SK-N-SH (cell line): ENCODE data around the gene VCAM1. TPM values are rescaled to one million over a fixed set of nuclear protein-coding genes. Genes with fewer than 3 reads are reported as not detected.

Experiments used
- CTCF ChIA-PET: fragments of 300-600, 350-600 bp; formaldehyde crosslinking; extraction: SDS; loops from one replicate; lab custom pipeline; 2021; lab: Yijun Ruan, JAX
- POLR2A ChIA-PET: fragments of 350-600 bp; sonication (Branson Sonifier 250); formaldehyde crosslinking; extraction: SDS; loops from one replicate; lab custom pipeline; 2020; ENCODE audit warnings: antibody characterized with exemption, inconsistent platforms; lab: Yijun Ruan, JAX
- DNase-seq: peaks from one replicate; pipeline ENCODE4 v3.0.0; 2012
- H2AFZ ChIP-seq: fragments of 200-600 bp; sonication (generic); 2 replicates; pipeline ENCODE4 v1.8.1; 2016; ENCODE audit warnings: antibody characterized with exemption, mild to moderate bottlenecking, low read depth
- H3F3A ChIP-seq: fragments of 200-600 bp; sonication (generic); replicated peaks from 2 replicates; pipeline ENCODE3; 2016; ENCODE audit warnings: antibody characterized with exemption, mild to moderate bottlenecking; ENCODE audit not compliant: insufficient read depth
- H3K27ac ChIP-seq, 2 experiments: fragments of 200-500 bp in 1 of 2; fragments of 200-600 bp in 1 of 2; sonication (Bioruptor generic) in 1 of 2; sonication (generic), shearing (Covaris generic) in 1 of 2; 2 replicates each; pipeline versions ENCODE4 v1.5.1 to v1.6.1; 2014 to 2016; ENCODE audit warnings: low read depth in 2 of 2, inconsistent platforms in 1 of 2, low read length in 1 of 2, mild to moderate bottlenecking in 1 of 2, mixed read lengths in 1 of 2
- H3K27me3 ChIP-seq: fragments of 200-600 bp; sonication (generic), shearing (Covaris generic); 2 replicates; pipeline ENCODE4 v1.6.1; 2016; ENCODE audit warnings: mixed run types; ENCODE audit not compliant: insufficient read depth
- H3K36me3 ChIP-seq, 2 experiments: fragments of 200-500 bp in 1 of 2; fragments of 200-600 bp in 1 of 2; sonication (Bioruptor generic) in 1 of 2; sonication (generic) in 1 of 2; replicated peaks in 1 of 2; 2 replicates each; pipeline versions ENCODE3 to v1.5.1; 2014 to 2016; ENCODE audit warnings: low read length in 1 of 2, mild to moderate bottlenecking in 1 of 2; ENCODE audit not compliant: insufficient read depth in 2 of 2, control insufficient read depth in 1 of 2
- H3K4me1 ChIP-seq, 2 experiments: fragments of 200-500 bp in 1 of 2; fragments of 200-600 bp in 1 of 2; sonication (Bioruptor generic) in 1 of 2; sonication (generic), shearing (Covaris generic) in 1 of 2; 2 replicates each; pipeline versions ENCODE4 v1.5.1 to v1.6.1; 2014 to 2016; ENCODE audit warnings: low read depth in 1 of 2, low read length in 1 of 2, mixed run types in 1 of 2; ENCODE audit not compliant: insufficient read depth in 2 of 2, control insufficient read depth in 1 of 2
- H3K4me2 ChIP-seq: fragments of 200-600 bp; sonication (generic), shearing (Covaris generic); 2 replicates; pipeline ENCODE4 v1.6.1; 2017; ENCODE audit warnings: mixed run types
- H3K4me3 ChIP-seq, 2 experiments: fragments of 200-500 bp in 1 of 2; fragments of 200-600 bp in 1 of 2; sonication (Bioruptor generic) in 1 of 2; sonication (generic), shearing (Covaris generic) in 1 of 2; 2 replicates each; pipeline versions ENCODE4 v1.5.1 to v1.8.1; 2014 to 2016; ENCODE audit warnings: low read depth in 2 of 2, inconsistent platforms in 1 of 2, low read length in 1 of 2, mild to moderate bottlenecking in 1 of 2, mixed read lengths in 1 of 2, moderate library complexity in 1 of 2
- H3K79me2 ChIP-seq: fragments of 200-600 bp; sonication (generic); 2 replicates; pipeline ENCODE4 v1.8.1; 2017; ENCODE audit warnings: mild to moderate bottlenecking; ENCODE audit not compliant: insufficient read depth
- H3K9ac ChIP-seq: fragments of 200-600 bp; sonication (generic); 2 replicates; pipeline ENCODE4 v1.6.1; 2017; ENCODE audit warnings: mixed run types
- H3K9me2 ChIP-seq: fragments of 200-600 bp; sonication (generic); 2 replicates; pipeline ENCODE4 v1.6.1; 2017; ENCODE audit warnings: mixed run types
- H3K9me3 ChIP-seq: fragments of 200-600 bp; sonication (generic); 2 replicates; pipeline ENCODE4 v1.6.1; 2017; ENCODE audit warnings: mixed run types, mild to moderate bottlenecking, moderate library complexity
- H4K20me1 ChIP-seq: fragments of 200-600 bp; sonication (generic); 2 replicates; pipeline ENCODE4 v1.6.1; 2017; ENCODE audit warnings: mild to moderate bottlenecking, mixed run types; ENCODE audit not compliant: insufficient read depth
- EP300 ChIP-seq, 2 experiments: IDR thresholded peaks; 2 replicates each; pipeline versions ENCODE4 v1.4.0 to v1.6.1; 2012; ENCODE audit warnings: borderline replicate concordance in 1 of 2, low read depth in 1 of 2, low read length in 1 of 2
- FOSL2 ChIP-seq: IDR thresholded peaks from 2 replicates; pipeline ENCODE4 v1.4.0; 2012; ENCODE audit warnings: low read depth, mild to moderate bottlenecking, moderate library complexity, borderline replicate concordance
- FOXM1 ChIP-seq: IDR thresholded peaks from 2 replicates; pipeline ENCODE4 v1.4.0; 2012; ENCODE audit warnings: low read depth, mild to moderate bottlenecking
- JUND ChIP-seq: IDR thresholded peaks from 2 replicates; pipeline ENCODE4 v1.4.0; 2012
- MEF2A ChIP-seq: IDR thresholded peaks from 2 replicates; pipeline ENCODE4 v1.4.0; 2012; ENCODE audit warnings: low read depth, borderline replicate concordance
- MXI1 ChIP-seq: IDR thresholded peaks from 2 replicates; pipeline ENCODE4 v1.6.1; 2012; ENCODE audit warnings: mild to moderate bottlenecking, low read depth, low read length, improper control_type of control experiment
- NFIC ChIP-seq: IDR thresholded peaks from 2 replicates; pipeline ENCODE4 v1.4.0; 2012; ENCODE audit warnings: borderline replicate concordance
- RAD21 ChIP-seq: IDR thresholded peaks from 2 replicates; pipeline ENCODE4 v1.6.1; 2012; ENCODE audit warnings: mild to moderate bottlenecking, low read length
- RCOR1 ChIP-seq: fragments of 150-350 bp; IDR thresholded peaks from 2 replicates; pipeline ENCODE4 v1.6.1; 2017; ENCODE audit warnings: antibody characterized with exemption, low read length
- RFX5 ChIP-seq: IDR thresholded peaks from 2 replicates; pipeline ENCODE4 v1.6.1; 2012; ENCODE audit warnings: mild to moderate bottlenecking, improper control_type of control experiment, low read length
- TAF1 ChIP-seq: IDR thresholded peaks from 2 replicates; pipeline ENCODE4 v1.6.1; 2012; ENCODE audit warnings: low read depth, mild to moderate bottlenecking, low read length, moderate library complexity, borderline replicate concordance
- TCF12 ChIP-seq: IDR thresholded peaks from 2 replicates; pipeline ENCODE4 v1.4.0; 2012
- TEAD4 ChIP-seq: IDR thresholded peaks from 2 replicates; pipeline ENCODE4 v1.4.0; 2012; ENCODE audit warnings: mild to moderate bottlenecking, borderline replicate concordance; ENCODE audit not compliant: insufficient read depth
- WGBS: methylation state at CpG from one replicate; pipeline ENCODE4 v1.1.6; 2017; ENCODE audit warnings: low lambda C conversion rate; 5-methylcytosine and 5-hydroxymethylcytosine counted together
- polyA plus RNA-seq, 3 experiments: library from polyadenylated mRNA; depleted of rRNA; stranded (reverse); fragments of >200 nt; gene quantifications; 2 replicates each; pipeline ENCODE4 v1.2.3, GENCODE V29; 2012
- TF ChIP-seq, protein P1 (sequence below): fragments of 150-350 bp; IDR thresholded peaks from 2 replicates; pipeline ENCODE4 v1.6.1; 2017; ENCODE audit warnings: antibody characterized with exemption, low read length, low read depth, borderline replicate concordance
- TF ChIP-seq, protein P2 (sequence below): IDR thresholded peaks from 2 replicates; pipeline ENCODE4; 2012
- TF ChIP-seq, protein P3 (sequence below): IDR thresholded peaks from 2 replicates; pipeline ENCODE4 v1.4.0; 2012; ENCODE audit warnings: low read depth, borderline replicate concordance
- TF ChIP-seq, protein P4 (sequence below): IDR thresholded peaks from 2 replicates; pipeline ENCODE4 v1.4.0; 2012; ENCODE audit warnings: low read depth, borderline replicate concordance

The VCAM1 gene
- polyA plus RNA-seq, 1 of the 3 experiments (the other 2 are of a cell fraction), result 5.0 TPM

DNA sequence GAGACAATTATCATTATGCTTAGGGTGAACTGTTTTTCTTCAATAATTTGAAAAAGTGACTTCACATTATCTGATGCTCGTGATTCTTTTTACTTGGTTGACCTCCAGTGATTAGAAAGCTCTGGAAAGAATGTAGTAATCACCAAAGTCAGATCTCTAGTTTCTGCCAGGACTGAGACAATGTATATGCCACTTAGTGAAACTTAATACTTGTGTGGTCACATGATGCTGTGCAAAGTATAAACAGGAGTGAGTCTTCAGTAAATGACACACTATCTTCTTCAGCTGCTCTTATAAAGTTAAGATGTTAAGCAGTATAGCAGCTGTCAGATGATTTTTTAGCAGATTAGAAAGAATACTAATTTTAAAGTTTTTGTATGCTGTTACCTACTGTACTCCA, 17.2 kb downstream of the VCAM1 start:
- no peak for DNase-seq
- POLR2A ChIA-PET, result no interaction called here
- CTCF ChIA-PET, result interaction anchor here (0.6 kb wide), 1 partner anchor 1698 kb away, joined by 3 read pairs; no protein-coding TSS in a partner anchor
- peaks cover 19% of the 10 kb centered on the region for H3F3A ChIP-seq
- no peak overlapping the region for H2AFZ ChIP-seq
- no peaks in the 10 kb centered on the region for H3K9me2 ChIP-seq
- H3K79me2 ChIP-seq, result no peaks in the 10 kb centered on the region
- H3K9ac ChIP-seq, result no peak overlapping the region
- TF ChIP-seq, protein P1, sequence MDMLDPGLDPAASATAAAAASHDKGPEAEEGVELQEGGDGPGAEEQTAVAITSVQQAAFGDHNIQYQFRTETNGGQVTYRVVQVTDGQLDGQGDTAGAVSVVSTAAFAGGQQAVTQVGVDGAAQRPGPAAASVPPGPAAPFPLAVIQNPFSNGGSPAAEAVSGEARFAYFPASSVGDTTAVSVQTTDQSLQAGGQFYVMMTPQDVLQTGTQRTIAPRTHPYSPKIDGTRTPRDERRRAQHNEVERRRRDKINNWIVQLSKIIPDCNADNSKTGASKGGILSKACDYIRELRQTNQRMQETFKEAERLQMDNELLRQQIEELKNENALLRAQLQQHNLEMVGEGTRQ, result peak; percentile 41; the same call in 1 of the 2 replicates
- TF ChIP-seq, protein P2, sequence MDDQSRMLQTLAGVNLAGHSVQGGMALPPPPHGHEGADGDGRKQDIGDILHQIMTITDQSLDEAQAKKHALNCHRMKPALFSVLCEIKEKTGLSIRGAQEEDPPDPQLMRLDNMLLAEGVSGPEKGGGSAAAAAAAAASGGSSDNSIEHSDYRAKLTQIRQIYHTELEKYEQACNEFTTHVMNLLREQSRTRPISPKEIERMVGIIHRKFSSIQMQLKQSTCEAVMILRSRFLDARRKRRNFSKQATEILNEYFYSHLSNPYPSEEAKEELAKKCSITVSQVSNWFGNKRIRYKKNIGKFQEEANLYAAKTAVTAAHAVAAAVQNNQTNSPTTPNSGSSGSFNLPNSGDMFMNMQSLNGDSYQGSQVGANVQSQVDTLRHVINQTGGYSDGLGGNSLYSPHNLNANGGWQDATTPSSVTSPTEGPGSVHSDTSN, result 0 out of 2 replicates have a peak, but pooled peaks have one; percentile 46
- no peak for TF ChIP-seq FOXM1
- TF ChIP-seq, protein P3, sequence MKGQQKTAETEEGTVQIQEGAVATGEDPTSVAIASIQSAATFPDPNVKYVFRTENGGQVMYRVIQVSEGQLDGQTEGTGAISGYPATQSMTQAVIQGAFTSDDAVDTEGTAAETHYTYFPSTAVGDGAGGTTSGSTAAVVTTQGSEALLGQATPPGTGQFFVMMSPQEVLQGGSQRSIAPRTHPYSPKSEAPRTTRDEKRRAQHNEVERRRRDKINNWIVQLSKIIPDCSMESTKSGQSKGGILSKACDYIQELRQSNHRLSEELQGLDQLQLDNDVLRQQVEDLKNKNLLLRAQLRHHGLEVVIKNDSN, result peak; percentile 89
- TF ChIP-seq RCOR1, result no peak
- peak; percentile 10; the same call in 1 of the 2 replicates for TF ChIP-seq JUND
- TF ChIP-seq TCF12, result peak; percentile 72
- peak; percentile 25; the same call in 1 of the 2 replicates for TF ChIP-seq NFIC
- H3K36me3 ChIP-seq, result no peaks in the 10 kb centered on the region
- H4K20me1 ChIP-seq, result no peaks in the 10 kb centered on the region
- H3K27me3 ChIP-seq, result no peaks in the 10 kb centered on the region
- H3K4me3 ChIP-seq, result no peak overlapping the region
- WGBS, result 6% methylated on average over 1 of the region's 1 CpG
- H3K4me1 ChIP-seq, result peaks cover 0 to 3% of the 10 kb centered on the region in 2 experiments; a peak in 2 of 4 replicates
- peak overlapping the region; percentile 60 to 78; a peak in 3 of 4 replicates for H3K27ac ChIP-seq
- no peaks in the 10 kb centered on the region for H3K9me3 ChIP-seq
- peak overlapping the region; percentile 1; the same call in 1 of the 2 replicates for H3K4me2 ChIP-seq

DNA sequence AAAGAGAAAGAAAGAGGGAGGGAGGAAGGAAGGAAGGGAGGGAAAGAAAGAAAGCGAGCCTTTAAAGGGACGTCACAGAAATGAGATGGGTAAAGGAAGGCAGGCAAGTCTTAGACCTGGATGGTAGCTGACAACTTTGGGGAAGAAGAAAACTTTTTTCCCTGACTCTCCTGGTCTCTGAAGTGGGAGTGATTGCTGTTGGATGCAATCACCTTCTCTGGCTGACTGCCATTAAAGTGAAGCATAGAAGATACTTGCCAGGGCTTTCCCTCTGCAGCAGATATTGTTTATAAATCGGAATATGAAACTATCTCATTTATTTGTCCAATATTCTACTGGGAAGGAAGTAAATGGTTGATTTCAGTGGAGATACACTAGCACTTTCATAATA, 27.0 kb downstream of the VCAM1 start:
- 81% methylated on average over 3 of the region's 3 CpGs for WGBS
- no peak overlapping the region for H3K27ac ChIP-seq
- H3K4me3 ChIP-seq, result no peak overlapping the region
- no peaks in the 10 kb centered on the region for H3K27me3 ChIP-seq
- POLR2A ChIA-PET, result no interaction called here
- no peak overlapping the region for H3K4me2 ChIP-seq
- H3K9me3 ChIP-seq, result no peaks in the 10 kb centered on the region
- no peaks in the 10 kb centered on the region for H3F3A ChIP-seq
- no peak for TF ChIP-seq TEAD4
- no peaks in the 10 kb centered on the region for H3K9me2 ChIP-seq
- H2AFZ ChIP-seq, result no peak overlapping the region
- no peaks in the 10 kb centered on the region for H3K79me2 ChIP-seq
- no peaks in the 10 kb centered on the region for H3K4me1 ChIP-seq
- no peak overlapping the region for H3K9ac ChIP-seq
- no peaks in the 10 kb centered on the region for H4K20me1 ChIP-seq
- no peaks in the 10 kb centered on the region for H3K36me3 ChIP-seq
- DNase-seq, result no peak
- CTCF ChIA-PET, result no interaction called here

DNA sequence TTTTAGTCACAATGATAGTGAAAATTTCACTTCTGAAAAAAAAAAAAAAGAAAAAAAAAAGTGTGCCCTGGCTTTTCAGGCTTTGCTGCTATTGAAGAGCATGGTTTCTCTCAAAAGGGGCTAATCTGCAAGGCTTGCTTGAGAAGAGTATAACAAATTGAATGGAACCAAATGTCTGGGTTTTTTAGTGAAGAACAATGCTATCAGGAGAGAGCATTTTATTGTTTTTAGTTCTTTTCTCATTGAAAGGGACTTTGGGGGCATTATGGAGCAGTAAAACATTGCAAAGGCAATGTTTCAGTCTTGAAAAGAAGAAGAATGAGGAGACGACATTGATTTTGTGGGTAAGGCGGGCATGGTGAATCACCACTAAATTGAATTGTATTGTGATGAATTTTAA, 28.2 kb downstream of the VCAM1 start:
- Histone ChIP-seq H3K4me2 (no peak overlapping the region), H3F3A (no peaks in the 10 kb centered on the region), H3K27ac (no peak overlapping the region), H4K20me1 (no peaks in the 10 kb centered on the region), H3K79me2 (no peaks in the 10 kb centered on the region), H3K9me3 (no peaks in the 10 kb centered on the region), H3K4me3 (no peak overlapping the region), H3K4me1 (no peaks in the 10 kb centered on the region), H3K27me3 (no peaks in the 10 kb centered on the region), H3K9ac (no peak overlapping the region), H2AFZ (no peak overlapping the region), H3K36me3 (no peaks in the 10 kb centered on the region), H3K9me2 (no peaks in the 10 kb centered on the region)
- no peak for DNase-seq
- 92% methylated on average over 2 of the region's 2 CpGs for WGBS
- ChIA-PET CTCF (no interaction called here), POLR2A (no interaction called here)
- TF ChIP-seq MXI1 (no peak), TAF1 (no peak), RFX5 (no peak), RAD21 (no peak), EP300 (IDR thresholded peaks at IDR 0.05; ENCODE audit: borderline replicate concordance in 1 of 2, low read depth in 1 of 2, low read length in 1 of 2) (no peak), TCF12 (no peak), MEF2A (no peak), FOSL2 (no peak)
- TF ChIP-seq, protein P4, sequence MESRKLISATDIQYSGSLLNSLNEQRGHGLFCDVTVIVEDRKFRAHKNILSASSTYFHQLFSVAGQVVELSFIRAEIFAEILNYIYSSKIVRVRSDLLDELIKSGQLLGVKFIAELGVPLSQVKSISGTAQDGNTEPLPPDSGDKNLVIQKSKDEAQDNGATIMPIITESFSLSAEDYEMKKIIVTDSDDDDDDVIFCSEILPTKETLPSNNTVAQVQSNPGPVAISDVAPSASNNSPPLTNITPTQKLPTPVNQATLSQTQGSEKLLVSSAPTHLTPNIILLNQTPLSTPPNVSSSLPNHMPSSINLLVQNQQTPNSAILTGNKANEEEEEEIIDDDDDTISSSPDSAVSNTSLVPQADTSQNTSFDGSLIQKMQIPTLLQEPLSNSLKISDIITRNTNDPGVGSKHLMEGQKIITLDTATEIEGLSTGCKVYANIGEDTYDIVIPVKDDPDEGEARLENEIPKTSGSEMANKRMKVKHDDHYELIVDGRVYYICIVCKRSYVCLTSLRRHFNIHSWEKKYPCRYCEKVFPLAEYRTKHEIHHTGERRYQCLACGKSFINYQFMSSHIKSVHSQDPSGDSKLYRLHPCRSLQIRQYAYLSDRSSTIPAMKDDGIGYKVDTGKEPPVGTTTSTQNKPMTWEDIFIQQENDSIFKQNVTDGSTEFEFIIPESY, result no peak
- TF ChIP-seq, protein P2, result no peak
